ENCODE results near the gene IVD.

Gene IVD

DNA sequence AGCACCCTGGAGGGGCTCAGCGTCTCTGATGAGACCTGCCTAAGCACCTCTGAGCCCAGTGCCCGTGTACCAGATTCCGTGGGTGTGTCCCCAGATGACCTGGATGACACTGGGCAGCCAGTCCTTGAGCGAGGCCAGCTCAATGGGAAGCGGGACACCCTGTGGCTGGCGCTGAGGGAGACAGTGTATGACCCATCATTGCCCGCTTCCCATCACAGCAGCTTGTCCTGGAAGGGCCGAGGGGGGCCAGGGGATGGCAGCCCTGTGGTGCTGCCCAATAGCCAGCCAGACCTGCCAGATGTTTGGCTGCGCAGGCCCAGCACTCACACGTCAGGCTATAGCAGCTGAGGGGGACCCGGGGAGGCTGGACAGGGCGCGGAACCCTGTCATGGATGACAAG lies 35.6 kb upstream of the IVD start:
- Histone ChIP-seq H3K4me3 (ENCODE audit: severe bottlenecking) (no peak overlapping the region), H3K27ac (ENCODE audit: poor library complexity, severe bottlenecking) (no peak overlapping the region), H3K27me3 (ENCODE audit: insufficient read depth, poor library complexity, severe bottlenecking) (no peaks in the 10 kb centered on the region), H3K4me1 (ENCODE audit: insufficient read depth, poor library complexity, severe bottlenecking) (no peaks in the 10 kb centered on the region), H3K36me3 (ENCODE audit: low read depth) (no peaks in the 10 kb centered on the region), H3K9me3 (ENCODE audit: severe bottlenecking) (no peaks in the 10 kb centered on the region)
- TF ChIP-seq, protein P1, sequence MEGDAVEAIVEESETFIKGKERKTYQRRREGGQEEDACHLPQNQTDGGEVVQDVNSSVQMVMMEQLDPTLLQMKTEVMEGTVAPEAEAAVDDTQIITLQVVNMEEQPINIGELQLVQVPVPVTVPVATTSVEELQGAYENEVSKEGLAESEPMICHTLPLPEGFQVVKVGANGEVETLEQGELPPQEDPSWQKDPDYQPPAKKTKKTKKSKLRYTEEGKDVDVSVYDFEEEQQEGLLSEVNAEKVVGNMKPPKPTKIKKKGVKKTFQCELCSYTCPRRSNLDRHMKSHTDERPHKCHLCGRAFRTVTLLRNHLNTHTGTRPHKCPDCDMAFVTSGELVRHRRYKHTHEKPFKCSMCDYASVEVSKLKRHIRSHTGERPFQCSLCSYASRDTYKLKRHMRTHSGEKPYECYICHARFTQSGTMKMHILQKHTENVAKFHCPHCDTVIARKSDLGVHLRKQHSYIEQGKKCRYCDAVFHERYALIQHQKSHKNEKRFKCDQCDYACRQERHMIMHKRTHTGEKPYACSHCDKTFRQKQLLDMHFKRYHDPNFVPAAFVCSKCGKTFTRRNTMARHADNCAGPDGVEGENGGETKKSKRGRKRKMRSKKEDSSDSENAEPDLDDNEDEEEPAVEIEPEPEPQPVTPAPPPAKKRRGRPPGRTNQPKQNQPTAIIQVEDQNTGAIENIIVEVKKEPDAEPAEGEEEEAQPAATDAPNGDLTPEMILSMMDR (IDR thresholded peaks at IDR 0.05; ENCODE audit: poor library complexity, severe bottlenecking) = no peak
- ATAC-seq (ENCODE audit: low read depth) (no peak), DNase-seq (ENCODE audit: low spot score) (peak; percentile 75)

GRCh38 chr15:40372981-40373380 lies 32.6 kb upstream of the IVD start:
- ATAC-seq (ENCODE audit: low read depth) (no peak), DNase-seq (ENCODE audit: low spot score) (no peak)
- Histone ChIP-seq H3K9me3 (ENCODE audit: severe bottlenecking) (no peaks in the 10 kb centered on the region), H3K4me1 (ENCODE audit: insufficient read depth, poor library complexity, severe bottlenecking) (no peaks in the 10 kb centered on the region), H3K36me3 (ENCODE audit: low read depth) (no peaks in the 10 kb centered on the region), H3K27me3 (ENCODE audit: insufficient read depth, poor library complexity, severe bottlenecking) (no peaks in the 10 kb centered on the region), H3K27ac (ENCODE audit: poor library complexity, severe bottlenecking) (no peak overlapping the region), H3K4me3 (ENCODE audit: severe bottlenecking) (no peak overlapping the region)
- TF ChIP-seq, protein P1 (IDR thresholded peaks at IDR 0.05; ENCODE audit: poor library complexity, severe bottlenecking) = no peak

DNA sequence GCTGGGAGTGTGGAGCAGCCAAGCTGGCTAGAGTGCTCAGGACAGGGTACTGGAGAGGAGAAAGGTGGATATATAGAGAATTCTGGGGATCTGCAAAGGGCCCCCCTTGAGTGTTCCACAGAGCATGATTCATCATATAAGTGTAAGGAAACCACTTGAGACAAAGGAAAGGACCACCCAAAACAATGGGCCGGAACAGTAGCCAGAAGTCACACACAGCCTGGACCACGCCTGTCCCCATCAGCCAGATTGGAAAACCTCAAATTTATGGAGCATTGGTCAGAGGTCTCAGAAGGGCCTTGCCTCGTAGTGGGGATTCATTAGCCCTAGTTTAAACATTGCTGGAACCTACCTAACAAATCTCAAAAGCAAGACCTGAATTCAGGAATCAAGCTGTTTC lies 28.0 kb upstream of the IVD start:
- no peak for DNase-seq (ENCODE audit: low spot score)
- ATAC-seq (ENCODE audit: low read depth) = no peak
- Histone ChIP-seq H3K4me1 (ENCODE audit: insufficient read depth, poor library complexity, severe bottlenecking) (peaks cover 12% of the 10 kb centered on the region), H3K4me3 (ENCODE audit: severe bottlenecking) (no peak overlapping the region), H3K9me3 (ENCODE audit: severe bottlenecking) (no peaks in the 10 kb centered on the region), H3K27me3 (ENCODE audit: insufficient read depth, poor library complexity, severe bottlenecking) (no peaks in the 10 kb centered on the region), H3K27ac (ENCODE audit: poor library complexity, severe bottlenecking) (no peak overlapping the region), H3K36me3 (ENCODE audit: low read depth) (no peaks in the 10 kb centered on the region)
- TF ChIP-seq, protein P1 (IDR thresholded peaks at IDR 0.05; ENCODE audit: poor library complexity, severe bottlenecking) = no peak

GRCh38 chr15:40379374-40379773 lies 26.2 kb upstream of the IVD start:
- Histone ChIP-seq H3K4me3 (ENCODE audit: severe bottlenecking) (no peak overlapping the region), H3K27ac (ENCODE audit: poor library complexity, severe bottlenecking) (peak overlapping the region; percentile 71)
- DNase-seq (ENCODE audit: low spot score) = no peak

GRCh38 chr15:40379853-40380252 lies 25.7 kb upstream of the IVD start:
- DNase-seq (ENCODE audit: low spot score) = peak; percentile 93
- Histone ChIP-seq H3K27ac (ENCODE audit: poor library complexity, severe bottlenecking) (peak overlapping the region; percentile 71), H3K9me3 (ENCODE audit: severe bottlenecking) (no peaks in the 10 kb centered on the region), H3K4me3 (ENCODE audit: severe bottlenecking) (no peak overlapping the region), H3K4me1 (ENCODE audit: insufficient read depth, poor library complexity, severe bottlenecking) (peaks cover 17% of the 10 kb centered on the region), H3K36me3 (ENCODE audit: low read depth) (peaks cover 13% of the 10 kb centered on the region), H3K27me3 (ENCODE audit: insufficient read depth, poor library complexity, severe bottlenecking) (no peaks in the 10 kb centered on the region)
- ATAC-seq (ENCODE audit: low read depth) = peak; percentile 84
- TF ChIP-seq, protein P1 (IDR thresholded peaks at IDR 0.05; ENCODE audit: poor library complexity, severe bottlenecking) = no peak

More at GRCh38 chr15:40379374-40379773, 26.2 kb upstream of the IVD start:
- Histone ChIP-seq H3K27me3 (ENCODE audit: insufficient read depth, poor library complexity, severe bottlenecking) (no peaks in the 10 kb centered on the region), H3K36me3 (ENCODE audit: low read depth) (peaks cover 9% of the 10 kb centered on the region), H3K4me1 (ENCODE audit: insufficient read depth, poor library complexity, severe bottlenecking) (peaks cover 16% of the 10 kb centered on the region), H3K9me3 (ENCODE audit: severe bottlenecking) (no peaks in the 10 kb centered on the region)
- no peak for ATAC-seq (ENCODE audit: low read depth)
- TF ChIP-seq, protein P1 (IDR thresholded peaks at IDR 0.05; ENCODE audit: poor library complexity, severe bottlenecking) = no peak
